Astrocyte (in vitro differentiated cells and primary cell): ENCODE measurements around the gene REEP3. TPM values are rescaled to one million over a fixed set of nuclear protein-coding genes. Genes with fewer than 3 reads are reported as not detected.

Source experiments
- DNase-seq: peaks from one replicate; pipeline ENCODE4 v3.0.0-alpha.2; 2010; ENCODE audit warnings: low read depth
- FAIRE-seq: peaks from 2 replicates; lab custom pipeline; 2011; peaks lifted over from hg19 to GRCh38; lab: Jason Lieb, UNC
- H2AFZ ChIP-seq: 2 replicates; pipeline ENCODE4 v1.6.0; 2012; ENCODE audit warnings: low read depth, low read length, inconsistent platforms
- H3K27ac ChIP-seq: 2 replicates; pipeline ENCODE4 v1.5.1; 2011; ENCODE audit warnings: low read depth, low read length, inconsistent platforms
- H3K27me3 ChIP-seq: 2 replicates; pipeline ENCODE4 v1.6.0; 2011; ENCODE audit warnings: low read length, inconsistent platforms; ENCODE audit not compliant: insufficient read depth
- H3K36me3 ChIP-seq: 2 replicates; pipeline ENCODE4 v1.5.1; 2011; ENCODE audit warnings: low read length, inconsistent platforms; ENCODE audit not compliant: insufficient read depth
- H3K4me1 ChIP-seq: 2 replicates; pipeline ENCODE4 v1.5.1; 2011; ENCODE audit warnings: low read length, inconsistent platforms; ENCODE audit not compliant: insufficient read depth
- H3K4me2 ChIP-seq: 2 replicates; pipeline ENCODE4 v1.6.0; 2012; ENCODE audit warnings: low read length, inconsistent platforms
- H3K4me3 ChIP-seq: 2 replicates; pipeline ENCODE4 v1.5.1; 2011; ENCODE audit warnings: low read depth, mild to moderate bottlenecking, low read length, inconsistent platforms; ENCODE audit not compliant: insufficient read depth
- H3K79me2 ChIP-seq: 2 replicates; pipeline ENCODE4 v1.6.0; 2012; ENCODE audit warnings: mild to moderate bottlenecking, low read length, inconsistent platforms; ENCODE audit not compliant: insufficient read depth
- H3K9ac ChIP-seq: 2 replicates; pipeline ENCODE4 v1.6.0; 2012; ENCODE audit warnings: mild to moderate bottlenecking, low read length, inconsistent platforms
- H3K9me3 ChIP-seq: 2 replicates; pipeline ENCODE4 v1.5.1; 2012; ENCODE audit warnings: low read depth, mild to moderate bottlenecking, low read length, inconsistent platforms; ENCODE audit not compliant: insufficient read depth
- H4K20me1 ChIP-seq: 2 replicates; pipeline ENCODE4 v1.6.0; 2012; ENCODE audit warnings: low read length, inconsistent platforms; ENCODE audit not compliant: insufficient read depth
- H3K27ac Mint-ChIP-seq: one replicate; pipeline ENCODE4 v1.8.0; 2021; ENCODE audit warnings: mild to moderate bottlenecking, mixed read lengths; ENCODE audit not compliant: unreplicated experiment
- H3K27me3 Mint-ChIP-seq: one replicate; pipeline ENCODE4 v1.8.0; 2021; ENCODE audit warnings: low read depth, mixed read lengths; ENCODE audit not compliant: unreplicated experiment
- H3K36me3 Mint-ChIP-seq: one replicate; pipeline ENCODE4 v1.8.0; 2021; ENCODE audit warnings: low read depth, mixed read lengths; ENCODE audit not compliant: unreplicated experiment
- H3K4me1 Mint-ChIP-seq: one replicate; pipeline ENCODE4 v1.8.0; 2021; ENCODE audit warnings: low read depth, mixed read lengths; ENCODE audit not compliant: unreplicated experiment
- H3K4me3 Mint-ChIP-seq: one replicate; pipeline ENCODE4 v1.8.0; 2021; ENCODE audit warnings: mild to moderate bottlenecking, moderate library complexity, mixed read lengths; ENCODE audit not compliant: unreplicated experiment
- H3K9me3 Mint-ChIP-seq: one replicate; pipeline ENCODE4 v1.8.0; 2021; ENCODE audit warnings: mild to moderate bottlenecking, mixed read lengths; ENCODE audit not compliant: unreplicated experiment
- EZH2 ChIP-seq: IDR thresholded peaks from 2 replicates; pipeline ENCODE4 v1.6.1; 2012; ENCODE audit warnings: mild to moderate bottlenecking, low read length, inconsistent platforms; ENCODE audit not compliant: insufficient read depth
- total RNA-seq: library from RNA; stranded (reverse); gene quantifications from 2 replicates; pipeline ENCODE4 v1.2.1, GENCODE V29; 2021
- TF ChIP-seq, protein P1 (sequence below): IDR thresholded peaks from 2 replicates; pipeline ENCODE4 v1.5.1; 2011; ENCODE audit warnings: low read depth, mild to moderate bottlenecking, inconsistent platforms, low read length, moderate library complexity; ENCODE audit not compliant: insufficient read depth

REEP3 gene
- total RNA-seq, 1 donor from 2014 or later: 44.6 TPM

- Mint-ChIP-seq H3K9me3 (peaks cover 2% of the 10 kb centered on the region), H3K4me1 (peaks cover 17% of the 10 kb centered on the region), H3K27me3 (no peaks in the 10 kb centered on the region), H3K27ac (no peak overlapping the region), H3K4me3 (no peak overlapping the region), H3K36me3 (peaks cover 3% of the 10 kb centered on the region)
- no peak overlapping the region for H3K9ac ChIP-seq
- peaks cover 10% of the 10 kb centered on the region for H3K4me1 ChIP-seq
- H3K27me3 ChIP-seq: no peaks in the 10 kb centered on the region
- H3K9me3 ChIP-seq: no peaks in the 10 kb centered on the region
- no peaks in the 10 kb centered on the region for H4K20me1 ChIP-seq
- H3K79me2 ChIP-seq: no peaks in the 10 kb centered on the region
- no peak overlapping the region for H3K27ac ChIP-seq
- FAIRE-seq: no peak
- no peak overlapping the region for H3K4me3 ChIP-seq
- H3K4me2 ChIP-seq: no peak overlapping the region
- no peak for TF ChIP-seq EZH2
- TF ChIP-seq, protein P1, sequence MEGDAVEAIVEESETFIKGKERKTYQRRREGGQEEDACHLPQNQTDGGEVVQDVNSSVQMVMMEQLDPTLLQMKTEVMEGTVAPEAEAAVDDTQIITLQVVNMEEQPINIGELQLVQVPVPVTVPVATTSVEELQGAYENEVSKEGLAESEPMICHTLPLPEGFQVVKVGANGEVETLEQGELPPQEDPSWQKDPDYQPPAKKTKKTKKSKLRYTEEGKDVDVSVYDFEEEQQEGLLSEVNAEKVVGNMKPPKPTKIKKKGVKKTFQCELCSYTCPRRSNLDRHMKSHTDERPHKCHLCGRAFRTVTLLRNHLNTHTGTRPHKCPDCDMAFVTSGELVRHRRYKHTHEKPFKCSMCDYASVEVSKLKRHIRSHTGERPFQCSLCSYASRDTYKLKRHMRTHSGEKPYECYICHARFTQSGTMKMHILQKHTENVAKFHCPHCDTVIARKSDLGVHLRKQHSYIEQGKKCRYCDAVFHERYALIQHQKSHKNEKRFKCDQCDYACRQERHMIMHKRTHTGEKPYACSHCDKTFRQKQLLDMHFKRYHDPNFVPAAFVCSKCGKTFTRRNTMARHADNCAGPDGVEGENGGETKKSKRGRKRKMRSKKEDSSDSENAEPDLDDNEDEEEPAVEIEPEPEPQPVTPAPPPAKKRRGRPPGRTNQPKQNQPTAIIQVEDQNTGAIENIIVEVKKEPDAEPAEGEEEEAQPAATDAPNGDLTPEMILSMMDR: no peak
- DNase-seq: no peak
- no peaks in the 10 kb centered on the region for H3K36me3 ChIP-seq
- no peak overlapping the region for H2AFZ ChIP-seq
Measured at GRCh38 chr10:63673246-63673645, 152.0 kb downstream of the REEP3 start.

- TF ChIP-seq, protein P1: no peak
- no peak for TF ChIP-seq EZH2
- no peak overlapping the region for H3K4me3 Mint-ChIP-seq
Measured at GRCh38 chr10:63673846-63674245, 152.6 kb downstream of the REEP3 start.

More at GRCh38 chr10:63673846-63674245, 152.6 kb downstream of the REEP3 start:
- no peaks in the 10 kb centered on the region for H3K27me3 Mint-ChIP-seq
- no peak overlapping the region for H3K4me3 ChIP-seq
- no peaks in the 10 kb centered on the region for H3K27me3 ChIP-seq
- no peak overlapping the region for H2AFZ ChIP-seq
- H3K27ac Mint-ChIP-seq: no peak overlapping the region
- H3K27ac ChIP-seq: no peak overlapping the region
- no peaks in the 10 kb centered on the region for H3K79me2 ChIP-seq
- no peaks in the 10 kb centered on the region for H3K9me3 ChIP-seq
- H3K36me3 Mint-ChIP-seq: peaks cover 3% of the 10 kb centered on the region
- no peak for FAIRE-seq
- H3K9ac ChIP-seq: no peak overlapping the region
- peaks cover 2% of the 10 kb centered on the region for H3K9me3 Mint-ChIP-seq
- H3K4me1 ChIP-seq: peaks cover 10% of the 10 kb centered on the region
- DNase-seq: no peak
- H3K4me2 ChIP-seq: no peak overlapping the region
- H3K4me1 Mint-ChIP-seq: peaks cover 17% of the 10 kb centered on the region
- no peaks in the 10 kb centered on the region for H3K36me3 ChIP-seq
- no peaks in the 10 kb centered on the region for H4K20me1 ChIP-seq

Other genes with a start within 250 kb of the REEP3 start
- gene JMJD1C, start 55.4 kb upstream of the REEP3 start, total RNA-seq: 55.4 and 61.0 TPM in 2 replicates